Adrenal gland (tissue), 5 donors: ENCODE results near the gene CWF19L1.

ENCODE experiments used
- POLR2A ChIP-seq, 2 donors: fragments of 450-650 bp; IDR thresholded peaks; one replicate each; pipeline ENCODE4 v1.6.1; 2017; ENCODE audit warnings: antibody characterized with exemption in 2 of 2, mild to moderate bottlenecking in 2 of 2, moderate library complexity in 1 of 2
- TF ChIP-seq, protein P1 (sequence below), 6 experiments: fragments of 450-650 bp in 4 of 6; fragments of 200-600 bp in 2 of 6; sonication (generic) in 1 of 6; IDR thresholded peaks; 1 replicate in 5 of 6; 2 replicates in 1 of 6; pipeline versions ENCODE4 v1.5.1 to v1.8.0; 2016 to 2021; ENCODE audit warnings: antibody characterized with exemption in 6 of 6, mild to moderate bottlenecking in 2 of 6, moderate library complexity in 1 of 6
- donor health status: DM: no; HTN: no; CAD: no.

DNA sequence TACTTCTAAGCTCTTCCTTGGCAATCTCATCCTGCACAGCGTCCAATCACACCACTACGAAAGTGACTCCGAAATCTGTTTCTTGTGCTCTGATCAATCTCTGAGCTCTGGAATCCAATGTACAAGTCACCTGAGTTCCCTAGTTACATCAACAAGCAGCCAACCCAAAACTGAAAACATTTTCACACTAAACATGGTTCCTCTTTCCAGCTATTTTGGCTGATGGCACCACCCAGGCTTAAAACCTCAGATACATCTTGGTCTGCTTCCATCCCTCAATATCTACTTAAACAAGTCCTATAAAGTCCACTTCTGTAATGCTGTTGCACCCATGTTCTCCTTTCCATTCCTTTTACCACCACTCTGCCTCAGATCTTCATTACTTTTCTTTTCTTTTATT, 15.5 kb upstream of the CWF19L1 start:
- TF ChIP-seq, protein P1, sequence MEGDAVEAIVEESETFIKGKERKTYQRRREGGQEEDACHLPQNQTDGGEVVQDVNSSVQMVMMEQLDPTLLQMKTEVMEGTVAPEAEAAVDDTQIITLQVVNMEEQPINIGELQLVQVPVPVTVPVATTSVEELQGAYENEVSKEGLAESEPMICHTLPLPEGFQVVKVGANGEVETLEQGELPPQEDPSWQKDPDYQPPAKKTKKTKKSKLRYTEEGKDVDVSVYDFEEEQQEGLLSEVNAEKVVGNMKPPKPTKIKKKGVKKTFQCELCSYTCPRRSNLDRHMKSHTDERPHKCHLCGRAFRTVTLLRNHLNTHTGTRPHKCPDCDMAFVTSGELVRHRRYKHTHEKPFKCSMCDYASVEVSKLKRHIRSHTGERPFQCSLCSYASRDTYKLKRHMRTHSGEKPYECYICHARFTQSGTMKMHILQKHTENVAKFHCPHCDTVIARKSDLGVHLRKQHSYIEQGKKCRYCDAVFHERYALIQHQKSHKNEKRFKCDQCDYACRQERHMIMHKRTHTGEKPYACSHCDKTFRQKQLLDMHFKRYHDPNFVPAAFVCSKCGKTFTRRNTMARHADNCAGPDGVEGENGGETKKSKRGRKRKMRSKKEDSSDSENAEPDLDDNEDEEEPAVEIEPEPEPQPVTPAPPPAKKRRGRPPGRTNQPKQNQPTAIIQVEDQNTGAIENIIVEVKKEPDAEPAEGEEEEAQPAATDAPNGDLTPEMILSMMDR (IDR thresholded peaks at IDR 0.05), result no peak
- no peak for TF ChIP-seq POLR2A (IDR thresholded peaks at IDR 0.05)
